Mucosa of descending colon (tissue), 3 donors: ENCODE measurements around the gene PHLPP2. TPM values are rescaled to one million over a fixed set of nuclear protein-coding genes. Genes with fewer than 3 reads are reported as not detected.

Experiments
- ATAC-seq: fragments of 200-7000 bp; cut with Tn5 transposase; one replicate; pipeline ENCODE4 v1.9.1; 2020; ENCODE audit warnings: mild to moderate bottlenecking, moderate library complexity
- DNase-seq, 3 donors: peaks; one replicate each; pipeline ENCODE4 v3.0.0-alpha.2; 2020
- H3K36me3 ChIP-seq: fragments of 200-600 bp; one replicate; pipeline ENCODE4 v1.8.0; 2021; ENCODE audit warnings: low read depth, mild to moderate bottlenecking
- H3K4me1 ChIP-seq: fragments of 200-600 bp; one replicate; pipeline ENCODE4 v1.8.0; 2021; ENCODE audit warnings: low read depth, mild to moderate bottlenecking
- H3K4me3 ChIP-seq: fragments of 200-600 bp; one replicate; pipeline ENCODE4 v1.8.0; 2021; ENCODE audit warnings: mild to moderate bottlenecking
- H3K9me3 ChIP-seq: fragments of 200-600 bp; one replicate; pipeline ENCODE4 v1.8.0; 2021; ENCODE audit warnings: mild to moderate bottlenecking
- CTCF ChIP-seq: fragments of 200-600 bp; IDR thresholded peaks from one replicate; pipeline ENCODE4 v1.8.0; 2022; ENCODE audit warnings: antibody characterized with exemption, mild to moderate bottlenecking
- intact Hi-C, 2 donors: fragments of 100-400 bp; cut with DNase I in 1 of 2; cut with micrococcal nuclease in 1 of 2; formaldehyde crosslinking; loops; one replicate each; pipeline versions ENCODE4 v1.11.0 to v1.11.1; 2022; cut with DNase I, micrococcal nuclease
- total RNA-seq, 3 donors: library from RNA; stranded (reverse); fragmentation: NEBNext Ultra II Directional in 2 of 3; extraction: Animal tissue kit (Norgen Biotek cat#: 25700) in 2 of 3; gene quantifications; one replicate each; pipeline versions ENCODE4 v1.2.1 to v1.2.4, GENCODE V29; 2021 to 2023
- donor health status: DM: no; HTN: no; CAD: no; lungs with moderate emphysema.
- donor health status: DM: no; HTN: no; CAD: no.
- donor health status: DM: no; HTN: yes; CAD: no.

Gene PHLPP2
- total RNA-seq, 3 donors from 2014 or later: 42.0 to 85.5 (median 54.7) TPM

GRCh38 chr16:71727551-71728324 lies 3.2 kb upstream of the PHLPP2 start:
- Histone ChIP-seq H3K36me3 (no peaks in the 10 kb centered on the region), H3K4me1 (peaks cover 32% of the 10 kb centered on the region), H3K4me3 (no peak overlapping the region), H3K9me3 (no peaks in the 10 kb centered on the region)
- DNase-seq (no peak), ATAC-seq (no peak)
- TF ChIP-seq CTCF: no peak
- intact Hi-C loops: no loop called here

- peaks cover 37% of the 10 kb centered on the region for H3K4me1 ChIP-seq
- ATAC-seq: peak; percentile 20
- no peak overlapping the region for H3K4me3 ChIP-seq
- no peak for TF ChIP-seq CTCF
- H3K9me3 ChIP-seq: no peaks in the 10 kb centered on the region
- intact Hi-C loops: no loop called here
- H3K36me3 ChIP-seq: no peaks in the 10 kb centered on the region
- peak in 1 of 3 donors; percentile 34 for DNase-seq
Observed at GRCh38 chr16:71726476-71727315, 2.2 kb upstream of the PHLPP2 start.

- no peaks in the 10 kb centered on the region for H3K9me3 ChIP-seq
- DNase-seq (peak; percentile 82 to 90 (median 86)), ATAC-seq (peak; percentile 91)
- intact Hi-C loops: no loop called here
- H3K4me1 ChIP-seq: peaks cover 39% of the 10 kb centered on the region
- H3K4me3 ChIP-seq: peak overlapping the region; percentile 83
- no peak for TF ChIP-seq CTCF
- H3K36me3 ChIP-seq: no peaks in the 10 kb centered on the region
Observed at GRCh38 chr16:71723537-71724319, 773 bp downstream of the PHLPP2 start.

GRCh38 chr16:71722801-71723536 lies 1.5 kb downstream of the PHLPP2 start:
- intact Hi-C loops: no loop called here
- ATAC-seq (peak; percentile 57), DNase-seq (peak; percentile 75 to 87 (median 87))
- peaks cover 40% of the 10 kb centered on the region for H3K4me1 ChIP-seq
- H3K36me3 ChIP-seq: no peaks in the 10 kb centered on the region
- H3K4me3 ChIP-seq: peak overlapping the region; percentile 83
- TF ChIP-seq CTCF: no peak
- H3K9me3 ChIP-seq: no peaks in the 10 kb centered on the region
